IPS DF 4.7 (cell line): Measurements from ENCODE around the gene KCNQ1.

ENCODE experiments used
- DNase-seq: peaks from one replicate; pipeline ENCODE4 v3.0.0-alpha.2; 2013; ENCODE audit warnings: low spot score; ENCODE audit errors: extremely low read depth

KCNQ1 gene

GRCh38 chr11:2816523-2816922 is 371.7 kb downstream of the KCNQ1 start:
- no peak for DNase-seq

DNA sequence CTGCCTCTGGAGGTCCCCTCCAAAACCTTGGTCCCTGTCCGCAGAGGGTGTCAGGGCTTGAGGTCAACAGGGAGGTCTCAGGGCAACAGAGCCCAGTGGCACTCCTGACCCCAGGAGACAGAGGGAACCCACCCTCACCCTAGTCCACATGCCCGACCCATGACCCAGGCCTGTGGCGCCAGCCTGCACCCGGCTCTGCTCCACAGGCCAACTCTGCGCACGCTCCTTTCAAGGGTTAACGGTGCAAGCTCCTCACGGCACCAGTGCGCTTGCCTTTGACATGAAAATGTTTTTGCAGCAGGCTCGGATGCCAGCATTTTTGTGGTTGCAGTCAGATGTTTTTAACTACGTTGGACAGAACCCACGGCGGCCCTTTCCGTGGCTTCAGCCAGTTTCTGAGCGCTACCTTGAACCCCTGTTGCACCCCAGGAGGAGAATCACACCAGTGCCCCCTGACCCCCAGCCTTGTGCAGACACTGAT is 372.2 kb downstream of the KCNQ1 start:
- no peak for DNase-seq

GRCh38 chr11:2817431-2817830 is 372.6 kb downstream of the KCNQ1 start:
- no peak for DNase-seq

DNA sequence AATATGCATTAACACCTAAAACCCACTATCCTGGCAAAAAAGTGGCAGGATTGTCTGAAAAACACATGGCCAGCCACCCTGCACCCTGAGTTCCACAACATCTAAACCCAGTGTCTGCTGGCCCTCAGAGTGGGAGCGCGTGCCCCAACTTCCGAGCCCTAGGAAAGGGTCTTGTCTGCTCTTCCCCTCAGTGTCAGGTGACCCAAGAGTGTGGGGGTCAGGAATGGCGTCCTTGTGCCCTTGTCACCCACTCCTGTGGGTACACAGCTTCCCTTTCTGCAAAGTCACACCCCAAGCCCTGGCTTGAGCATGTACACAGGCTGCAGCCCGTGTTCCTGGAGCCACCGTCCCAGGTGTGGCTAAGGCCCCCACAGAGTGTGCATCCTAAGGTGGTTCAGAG is 373.2 kb downstream of the KCNQ1 start:
- no peak for DNase-seq

DNA sequence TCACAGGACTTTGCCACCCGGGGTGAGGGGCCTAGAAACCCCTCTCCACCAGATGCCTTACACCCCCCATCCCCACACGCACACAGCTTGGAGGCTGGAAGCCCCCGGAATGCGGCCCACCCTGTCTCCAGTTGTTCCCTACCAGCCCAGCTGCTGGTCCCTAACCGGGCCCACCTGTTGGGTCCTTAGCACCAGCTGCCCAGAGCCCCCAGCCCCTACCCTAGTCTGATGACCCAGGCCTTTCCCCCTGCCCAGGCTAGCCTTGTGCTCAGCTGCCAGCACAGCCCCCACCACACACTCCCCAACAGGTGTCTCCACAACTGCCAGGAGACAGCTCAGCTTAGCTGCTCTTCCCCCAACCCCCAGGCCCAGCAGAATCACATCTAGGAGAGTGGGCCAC is 373.7 kb downstream of the KCNQ1 start:
- DNase-seq: no peak

- DNase-seq: no peak
Measured at GRCh38 chr11:2819316-2819715, 374.5 kb downstream of the KCNQ1 start.

GRCh38 chr11:2820976-2821375 is 376.2 kb downstream of the KCNQ1 start:
- DNase-seq: no peak

DNA sequence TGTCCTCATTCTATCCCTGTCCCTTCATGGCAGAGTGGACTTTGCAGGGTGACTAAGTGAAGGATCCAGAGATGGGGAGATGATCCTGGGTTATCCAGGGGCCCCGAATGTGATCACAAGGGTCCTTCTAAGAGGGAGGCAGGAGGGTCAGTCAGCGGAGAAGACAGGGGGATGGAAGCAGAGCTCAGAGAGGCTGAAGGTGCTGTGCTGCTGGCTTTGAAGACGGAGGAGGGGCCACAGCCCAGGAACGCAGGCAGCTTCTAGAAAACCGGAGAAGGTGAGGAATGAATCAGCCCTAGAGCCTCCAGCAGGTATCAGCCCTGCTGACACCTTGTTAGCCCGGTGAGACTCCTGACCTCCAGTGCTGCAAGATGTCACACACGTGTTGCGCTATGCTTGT is 377.1 kb downstream of the KCNQ1 start:
- no peak for DNase-seq

- no peak for DNase-seq
Measured at GRCh38 chr11:2824851-2825250, 380.0 kb downstream of the KCNQ1 start.

DNA sequence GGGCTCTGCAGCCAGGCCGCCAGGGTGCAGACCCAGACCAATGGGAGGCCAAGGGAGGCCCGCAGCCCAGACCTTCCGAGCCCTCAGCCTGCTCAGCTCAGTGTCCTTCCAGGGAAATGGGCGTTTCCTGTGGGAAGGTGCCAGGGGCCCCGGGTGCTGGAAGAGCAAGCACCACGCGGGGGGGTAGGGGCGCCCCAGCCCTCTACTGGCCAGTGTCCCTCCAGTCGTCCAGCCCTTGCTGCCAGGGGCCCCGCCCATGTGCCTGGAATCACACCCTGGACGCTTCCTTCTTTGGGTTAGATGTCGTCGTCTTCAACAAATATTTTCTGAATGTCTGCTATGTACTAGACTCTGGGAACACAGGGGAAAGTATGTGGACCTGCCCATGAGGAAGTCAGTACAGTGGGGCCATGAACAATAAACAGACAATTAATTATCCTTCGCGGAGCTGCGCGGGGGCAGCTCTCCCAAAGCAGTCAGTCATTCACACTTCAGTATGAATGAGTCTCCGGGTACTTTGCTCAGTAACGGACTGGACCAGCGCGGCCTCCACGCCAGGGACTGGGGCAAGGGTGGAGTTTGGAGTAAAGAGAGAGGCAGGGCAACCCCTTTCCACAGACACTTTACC is 380.6 kb downstream of the KCNQ1 start:
- no peak for DNase-seq

GRCh38 chr11:2825889-2826678 is 381.3 kb downstream of the KCNQ1 start:
- no peak for DNase-seq

GRCh38 chr11:2826679-2827056 is 381.9 kb downstream of the KCNQ1 start:
- DNase-seq: no peak

- DNase-seq: no peak
Measured at GRCh38 chr11:2827256-2827655, 382.4 kb downstream of the KCNQ1 start.

DNA sequence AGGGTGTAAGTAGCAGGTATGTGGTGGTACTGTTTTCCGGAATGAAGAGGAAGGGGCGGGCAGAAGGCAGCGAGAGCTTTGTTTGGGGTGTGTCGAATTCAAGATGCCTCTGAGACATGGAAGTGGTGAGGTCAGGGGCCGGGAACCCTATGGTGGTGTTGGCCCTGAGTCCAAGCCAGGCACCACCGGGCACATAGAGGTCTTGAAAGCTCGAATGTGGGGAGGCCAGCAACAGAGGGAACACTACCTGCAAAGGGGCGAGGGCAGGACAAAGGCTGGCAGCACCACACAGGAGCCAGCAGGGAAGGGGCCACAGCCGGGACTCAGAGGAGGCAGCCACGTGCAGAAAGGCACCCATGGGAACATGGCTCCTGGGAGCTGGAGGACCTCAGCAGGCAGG is 383.0 kb downstream of the KCNQ1 start:
- DNase-seq: no peak

DNA sequence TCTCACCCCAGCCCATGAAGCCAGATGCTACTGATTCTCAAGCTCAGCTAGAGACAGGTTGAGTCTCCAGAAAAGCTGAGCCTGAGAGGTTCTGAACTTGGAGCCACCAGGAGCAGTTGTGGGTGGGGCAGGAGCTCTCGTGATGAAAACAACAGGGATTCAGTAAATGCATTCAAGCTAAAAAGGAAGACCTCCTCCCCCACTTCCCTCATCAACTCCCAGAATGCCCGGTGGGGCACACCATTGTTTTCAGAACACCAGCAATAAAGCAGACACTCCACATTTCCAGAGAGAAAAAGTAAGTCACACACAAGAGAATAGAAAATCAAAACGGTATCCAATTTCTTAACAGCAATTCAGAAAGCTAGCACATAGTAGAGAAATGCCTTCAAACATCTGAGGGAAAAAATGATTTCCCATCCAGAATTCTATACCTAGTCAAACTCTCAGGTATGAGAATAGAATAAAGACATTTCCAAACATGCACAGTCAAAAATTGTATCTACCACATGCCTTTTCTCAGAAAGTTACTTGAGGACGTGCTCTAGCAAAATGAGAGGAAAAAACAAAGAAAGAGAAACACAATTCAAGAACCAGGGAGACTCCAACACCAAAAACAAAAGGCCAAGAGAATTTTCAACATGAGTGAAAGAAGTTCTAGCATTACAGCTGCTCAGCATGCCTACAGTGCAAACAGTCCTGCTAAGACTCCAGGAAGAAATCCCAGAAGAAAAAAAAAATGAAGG is 383.9 kb downstream of the KCNQ1 start:
- DNase-seq: no peak

- DNase-seq: no peak
Measured at GRCh38 chr11:2830030-2830812, 385.4 kb downstream of the KCNQ1 start.

DNA sequence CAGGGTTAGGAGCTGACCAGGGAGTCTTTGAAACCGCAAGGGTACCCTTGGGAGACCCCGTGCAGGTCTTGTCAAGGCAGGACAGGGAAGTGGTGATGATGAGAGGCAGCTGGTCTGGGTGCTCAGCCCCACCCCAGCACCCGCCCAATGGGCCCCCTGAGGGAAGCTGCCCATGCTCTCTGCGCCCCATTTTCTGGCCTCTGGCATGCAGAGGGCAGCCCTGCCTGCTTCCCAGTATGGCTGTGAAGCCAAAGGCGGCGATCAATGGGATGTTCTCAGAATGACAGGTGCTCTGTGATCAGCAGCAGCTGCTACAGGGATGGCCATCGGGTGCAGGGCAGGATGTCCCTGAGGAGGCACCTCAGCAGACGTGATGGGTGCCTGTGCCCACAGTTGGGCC is 386.1 kb downstream of the KCNQ1 start:
- DNase-seq: no peak

DNA sequence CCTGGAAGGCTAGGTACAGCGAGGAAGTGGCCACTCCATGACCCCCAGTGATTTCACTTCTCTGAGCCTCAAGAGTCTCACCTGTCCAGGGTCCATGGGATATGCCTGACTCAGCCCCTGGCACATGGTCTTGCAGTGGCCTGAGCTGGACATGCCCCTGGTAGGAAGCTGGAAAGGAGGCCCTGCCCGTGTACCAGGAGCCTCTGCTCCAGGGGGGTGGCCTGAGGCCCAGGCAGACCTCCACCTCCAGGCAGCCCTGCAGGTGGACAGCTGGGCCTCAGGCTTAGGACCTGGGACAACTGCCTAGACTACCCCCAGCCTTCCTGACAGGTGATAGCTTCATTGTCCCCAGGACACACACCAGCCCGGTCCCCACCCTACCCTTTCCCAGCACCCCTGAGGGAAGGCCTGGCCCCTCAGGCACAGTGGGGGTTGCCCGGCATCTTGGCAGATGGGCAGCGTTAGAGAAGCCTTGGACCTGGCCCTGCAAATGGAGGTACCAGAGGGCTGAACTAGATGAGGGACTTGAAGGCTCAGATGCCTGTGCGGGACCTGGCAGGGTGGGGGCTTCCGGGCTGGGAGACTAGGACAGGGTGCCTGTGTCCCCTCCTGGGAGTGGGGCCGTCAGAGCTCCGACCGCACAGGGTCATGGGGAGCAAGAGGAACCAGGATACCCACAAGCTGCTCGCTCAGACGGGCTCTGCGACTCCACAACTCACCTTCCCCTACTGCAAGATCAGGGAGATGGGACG is 387.1 kb downstream of the KCNQ1 start:
- DNase-seq: no peak

DNA sequence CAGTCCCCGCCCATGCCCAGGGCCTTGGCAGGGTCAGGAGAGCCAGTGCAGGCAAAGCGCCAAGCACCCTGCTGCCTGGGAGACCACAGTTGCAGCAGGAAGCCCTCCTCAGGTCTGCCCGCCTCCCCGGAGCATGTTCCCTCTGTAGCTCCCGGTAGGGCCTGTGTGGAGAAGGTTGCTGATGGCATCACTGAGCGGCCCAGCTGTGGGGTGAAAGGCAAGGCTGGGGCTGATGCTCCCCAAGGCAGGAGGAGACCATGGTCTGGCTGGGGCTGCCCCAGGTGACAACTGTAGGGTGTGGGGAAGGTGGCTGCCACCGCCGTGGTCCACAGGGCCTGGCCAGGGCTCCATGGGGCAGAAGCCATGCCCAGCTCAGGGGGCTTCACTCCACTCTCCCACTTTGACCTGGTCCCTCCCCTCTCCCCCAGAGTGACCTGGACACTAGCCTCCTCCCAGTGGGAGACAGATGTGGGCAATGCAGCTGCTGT is 387.8 kb downstream of the KCNQ1 start:
- DNase-seq: no peak

DNA sequence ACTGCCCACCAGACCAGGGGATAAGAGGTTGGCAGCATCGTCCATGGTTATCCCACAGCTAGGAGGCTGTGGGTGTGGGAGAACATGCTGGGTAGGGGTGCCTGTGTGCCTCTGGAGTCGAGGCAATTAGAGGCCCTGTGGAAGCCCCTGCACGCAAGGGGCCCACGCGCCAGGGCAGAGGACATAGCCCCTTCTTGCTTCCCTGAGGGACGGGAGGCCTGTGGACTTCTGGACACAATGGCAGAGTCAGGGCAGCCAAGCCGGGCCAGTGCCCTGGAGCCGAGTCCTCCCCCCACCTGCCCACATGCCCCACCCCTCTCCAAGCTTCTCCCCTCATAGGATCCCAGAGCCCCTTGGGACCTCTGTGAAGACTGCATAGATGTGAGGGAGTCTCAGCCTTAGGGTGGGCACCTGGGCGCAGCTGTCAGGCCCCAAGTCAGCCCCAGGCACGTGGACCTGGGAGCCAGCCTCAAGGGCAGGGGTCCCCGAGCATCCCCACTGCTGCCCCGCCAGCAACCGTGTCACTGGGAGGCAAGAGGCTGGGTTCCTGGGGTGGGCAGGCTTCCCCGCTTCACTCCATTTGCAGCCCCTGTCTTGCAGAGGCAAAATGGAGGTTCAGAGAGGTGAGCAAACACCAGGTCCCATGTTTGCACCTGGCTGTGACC is 388.4 kb downstream of the KCNQ1 start:
- no peak for DNase-seq
